Measurements from ENCODE around the gene LARGE1. TPM values are rescaled to one million over a fixed set of nuclear protein-coding genes. Genes with fewer than 3 reads are reported as not detected.

Gene LARGE1
- total and polyA plus RNA-seq, 2 of the 13 experiments (the other 11 are each of a cell fraction or from before 2014, with no cell fraction given), result 8.4 to 11.0 TPM

DNA sequence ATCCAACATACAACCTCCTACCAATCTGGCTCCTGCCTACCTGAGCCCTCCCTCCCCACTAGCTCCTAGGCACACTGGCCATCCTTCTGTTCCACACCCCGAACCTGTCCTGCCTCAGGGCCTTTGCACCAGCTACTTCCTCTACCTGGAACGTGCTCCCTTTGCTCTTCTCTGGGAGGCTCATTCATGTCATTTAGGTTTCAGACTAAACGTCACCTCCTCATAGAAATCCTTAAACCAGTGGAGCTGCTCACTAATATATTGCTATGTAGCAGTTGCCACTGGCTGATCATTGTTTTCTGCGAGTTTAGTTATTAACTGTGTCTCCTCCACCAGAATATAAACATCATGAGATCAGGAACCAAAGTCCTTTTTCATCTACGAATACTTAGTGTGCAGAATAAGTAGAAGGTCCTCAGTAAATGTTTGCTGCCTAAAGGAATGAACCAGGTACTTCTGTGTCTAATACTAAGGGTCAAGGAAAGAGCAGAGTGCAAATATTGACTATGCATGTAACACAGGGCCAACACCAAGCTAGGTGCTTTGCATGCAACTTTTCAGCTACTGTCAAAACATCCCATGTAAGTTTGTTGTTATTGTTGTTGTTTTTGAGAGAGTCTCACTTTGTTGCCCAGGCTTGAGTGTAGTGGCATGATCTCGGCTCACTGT, 584.5 kb downstream of the LARGE1 start (continued):
- TF ChIP-seq, protein P1, sequence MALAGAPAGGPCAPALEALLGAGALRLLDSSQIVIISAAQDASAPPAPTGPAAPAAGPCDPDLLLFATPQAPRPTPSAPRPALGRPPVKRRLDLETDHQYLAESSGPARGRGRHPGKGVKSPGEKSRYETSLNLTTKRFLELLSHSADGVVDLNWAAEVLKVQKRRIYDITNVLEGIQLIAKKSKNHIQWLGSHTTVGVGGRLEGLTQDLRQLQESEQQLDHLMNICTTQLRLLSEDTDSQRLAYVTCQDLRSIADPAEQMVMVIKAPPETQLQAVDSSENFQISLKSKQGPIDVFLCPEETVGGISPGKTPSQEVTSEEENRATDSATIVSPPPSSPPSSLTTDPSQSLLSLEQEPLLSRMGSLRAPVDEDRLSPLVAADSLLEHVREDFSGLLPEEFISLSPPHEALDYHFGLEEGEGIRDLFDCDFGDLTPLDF (CRISPR knock-in tag; IDR thresholded peaks at IDR 0.05), result no peak
- TF ChIP-seq, protein P2, sequence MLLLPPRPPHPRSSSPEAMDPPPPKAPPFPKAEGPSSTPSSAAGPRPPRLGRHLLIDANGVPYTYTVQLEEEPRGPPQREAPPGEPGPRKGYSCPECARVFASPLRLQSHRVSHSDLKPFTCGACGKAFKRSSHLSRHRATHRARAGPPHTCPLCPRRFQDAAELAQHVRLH (CRISPR knock-in tag; IDR thresholded peaks at IDR 0.05; ENCODE audit: borderline replicate concordance, low read depth), result peak; percentile 42; the same call in 1 of the 2 replicates
- TF ChIP-seq ZFX (CRISPR knock-in tag; IDR thresholded peaks at IDR 0.05; ENCODE audit: low read depth) (peak; percentile 41; the same call in 1 of the 2 replicates), NR2C2 (CRISPR knock-in tag; IDR thresholded peaks at IDR 0.05; ENCODE audit: borderline replicate concordance) (peak; percentile 79), ZNF543 (CRISPR knock-in tag; IDR thresholded peaks at IDR 0.05) (0 out of 2 replicates have a peak, but pooled peaks have one; percentile 28), ZNF180 (CRISPR knock-in tag; IDR thresholded peaks at IDR 0.05; ENCODE audit: borderline replicate concordance, low read depth) (no peak), EZH2 (conservative IDR thresholded peaks at IDR 0.05; ENCODE audit: low read depth, low read length) (no peak), CCAR2 (optimal IDR thresholded peaks at IDR 0.05; ENCODE audit: low read depth, low read length) (no peak), ZNF772 (CRISPR knock-in tag; IDR thresholded peaks at IDR 0.05) (peak; percentile 57), REL (CRISPR knock-in tag; conservative IDR thresholded peaks at IDR 0.05) (no peak), FOXA3 (CRISPR knock-in tag; IDR thresholded peaks at IDR 0.05) (peak; percentile 98), ATF7 (IDR thresholded peaks at IDR 0.05) (no peak), ATF7 (CRISPR knock-in tag; IDR thresholded peaks at IDR 0.05) (peak; percentile 50; the same call in 1 of the 2 replicates), MED1 (CRISPR knock-in tag; IDR thresholded peaks at IDR 0.05) (peak; percentile 98), EEA1 (CRISPR knock-in tag; IDR thresholded peaks at IDR 0.05; ENCODE audit: borderline replicate concordance) (no peak), HNF4G (IDR thresholded peaks at IDR 0.05; ENCODE audit: borderline replicate concordance, low read depth, low read length) (peak; percentile 85), HNF4G (CRISPR knock-in tag; IDR thresholded peaks at IDR 0.05; ENCODE audit: borderline replicate concordance, low read depth) (peak; percentile 81; the same call in 1 of the 2 replicates), ZC3H13 (CRISPR knock-in tag; IDR thresholded peaks at IDR 0.05) (no peak), MED13 (CRISPR knock-in tag; IDR thresholded peaks at IDR 0.05) (peak; percentile 61; the same call in 1 of the 2 replicates), RBM39 (IDR thresholded peaks at IDR 0.05; ENCODE audit: low read depth, low read length, poor library complexity, severe bottlenecking) (no peak), IKZF1 (IDR thresholded peaks at IDR 0.05) (no peak), PHF8 (CRISPR knock-in tag; IDR thresholded peaks at IDR 0.05) (no peak), SNAPC2 (CRISPR knock-in tag; IDR thresholded peaks at IDR 0.05) (0 out of 2 replicates have a peak, but pooled peaks have one; percentile 71), RFX1 (IDR thresholded peaks at IDR 0.05) (no peak)
- TF ChIP-seq, protein P3, sequence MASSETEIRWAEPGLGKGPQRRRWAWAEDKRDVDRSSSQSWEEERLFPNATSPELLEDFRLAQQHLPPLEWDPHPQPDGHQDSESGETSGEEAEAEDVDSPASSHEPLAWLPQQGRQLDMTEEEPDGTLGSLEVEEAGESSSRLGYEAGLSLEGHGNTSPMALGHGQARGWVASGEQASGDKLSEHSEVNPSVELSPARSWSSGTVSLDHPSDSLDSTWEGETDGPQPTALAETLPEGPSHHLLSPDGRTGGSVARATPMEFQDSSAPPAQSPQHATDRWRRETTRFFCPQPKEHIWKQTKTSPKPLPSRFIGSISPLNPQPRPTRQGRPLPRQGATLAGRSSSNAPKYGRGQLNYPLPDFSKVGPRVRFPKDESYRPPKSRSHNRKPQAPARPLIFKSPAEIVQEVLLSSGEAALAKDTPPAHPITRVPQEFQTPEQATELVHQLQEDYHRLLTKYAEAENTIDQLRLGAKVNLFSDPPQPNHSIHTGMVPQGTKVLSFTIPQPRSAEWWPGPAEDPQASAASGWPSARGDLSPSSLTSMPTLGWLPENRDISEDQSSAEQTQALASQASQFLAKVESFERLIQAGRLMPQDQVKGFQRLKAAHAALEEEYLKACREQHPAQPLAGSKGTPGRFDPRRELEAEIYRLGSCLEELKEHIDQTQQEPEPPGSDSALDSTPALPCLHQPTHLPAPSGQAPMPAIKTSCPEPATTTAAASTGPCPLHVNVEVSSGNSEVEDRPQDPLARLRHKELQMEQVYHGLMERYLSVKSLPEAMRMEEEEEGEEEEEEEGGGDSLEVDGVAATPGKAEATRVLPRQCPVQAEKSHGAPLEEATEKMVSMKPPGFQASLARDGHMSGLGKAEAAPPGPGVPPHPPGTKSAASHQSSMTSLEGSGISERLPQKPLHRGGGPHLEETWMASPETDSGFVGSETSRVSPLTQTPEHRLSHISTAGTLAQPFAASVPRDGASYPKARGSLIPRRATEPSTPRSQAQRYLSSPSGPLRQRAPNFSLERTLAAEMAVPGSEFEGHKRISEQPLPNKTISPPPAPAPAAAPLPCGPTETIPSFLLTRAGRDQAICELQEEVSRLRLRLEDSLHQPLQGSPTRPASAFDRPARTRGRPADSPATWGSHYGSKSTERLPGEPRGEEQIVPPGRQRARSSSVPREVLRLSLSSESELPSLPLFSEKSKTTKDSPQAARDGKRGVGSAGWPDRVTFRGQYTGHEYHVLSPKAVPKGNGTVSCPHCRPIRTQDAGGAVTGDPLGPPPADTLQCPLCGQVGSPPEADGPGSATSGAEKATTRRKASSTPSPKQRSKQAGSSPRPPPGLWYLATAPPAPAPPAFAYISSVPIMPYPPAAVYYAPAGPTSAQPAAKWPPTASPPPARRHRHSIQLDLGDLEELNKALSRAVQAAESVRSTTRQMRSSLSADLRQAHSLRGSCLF (CRISPR knock-in tag; IDR thresholded peaks at IDR 0.05; ENCODE audit: borderline replicate concordance), result no peak
